ENCODE measurements around the gene HS6ST3.

- TF ChIP-seq POLR2A (IDR thresholded peaks at IDR 0.05) = no peak
- no peak for TF ChIP-seq CTCF (IDR thresholded peaks at IDR 0.05)
Measured at GRCh38 chr13:96766306-96766705, 676.4 kb downstream of the HS6ST3 start.

All from adrenal gland (tissue), 5 donors.